Natural killer cell (primary cell): ENCODE data around the gene LRIG1. TPM values are rescaled to one million over a fixed set of nuclear protein-coding genes. Genes with fewer than 3 reads are reported as not detected.

Source experiments
- ATAC-seq, 3 donors: fragments of 150-1000 bp in 2 of 3; fragments of 200-7000 bp in 1 of 3; cut with Tn5 transposase; 1 replicate in 1 of 3; 2 replicates in 2 of 3; pipeline ENCODE4 v1.10.0; 2021; ENCODE audit warnings: mild to moderate bottlenecking in 2 of 3, moderate library complexity in 2 of 3
- DNase-seq, 2 donors: peaks; one replicate each; pipeline versions ENCODE4 v3.0.0 to v3.0.0-alpha.2; 2013 to 2021; ENCODE audit warnings: mixed read lengths in 1 of 2
- H3K27ac ChIP-seq: one replicate; pipeline ENCODE4 v1.5.1; 2013; ENCODE audit warnings: mild to moderate bottlenecking, low read length
- H3K27me3 ChIP-seq: one replicate; pipeline ENCODE4 v1.6.1; 2013; ENCODE audit warnings: low read length; ENCODE audit not compliant: control insufficient read depth, insufficient read depth
- H3K36me3 ChIP-seq: one replicate; pipeline ENCODE4 v1.6.1; 2013; ENCODE audit warnings: low read length; ENCODE audit not compliant: control insufficient read depth, insufficient read depth
- H3K4me1 ChIP-seq: one replicate; pipeline ENCODE4 v1.6.1; 2013; ENCODE audit warnings: low read length; ENCODE audit not compliant: control insufficient read depth, insufficient read depth
- H3K4me3 ChIP-seq: one replicate; pipeline ENCODE4 v1.5.1; 2013; ENCODE audit warnings: low read length
- H3K9me3 ChIP-seq: one replicate; pipeline ENCODE4 v1.6.1; 2013; ENCODE audit warnings: low read length; ENCODE audit not compliant: control insufficient read depth, insufficient read depth
- H3K27ac Mint-ChIP-seq, 2 donors: one replicate each; pipeline ENCODE4 v1.8.0; 2022; ENCODE audit warnings: mild to moderate bottlenecking in 2 of 2, mixed read lengths in 2 of 2, moderate library complexity in 1 of 2
- H3K27me3 Mint-ChIP-seq, 2 donors: one replicate each; pipeline ENCODE4 v1.8.0; 2022; ENCODE audit warnings: low read depth in 2 of 2, mixed read lengths in 2 of 2
- H3K36me3 Mint-ChIP-seq: one replicate; pipeline ENCODE4 v1.8.0; 2022; ENCODE audit warnings: mixed read lengths
- H3K4me1 Mint-ChIP-seq, 2 donors: one replicate each; pipeline ENCODE4 v1.8.0; 2022; ENCODE audit warnings: mixed read lengths in 2 of 2
- H3K4me3 Mint-ChIP-seq: one replicate; pipeline ENCODE4 v1.8.0; 2022; ENCODE audit warnings: mild to moderate bottlenecking, moderate library complexity, mixed read lengths
- H3K9me3 Mint-ChIP-seq, 2 donors: one replicate each; pipeline ENCODE4 v1.8.0; 2022; ENCODE audit warnings: mixed read lengths in 2 of 2
- WGBS: methylation state at CpG from one replicate; pipeline ENCODE4 v1.1.7; 2013; ENCODE audit warnings: missing lambda C conversion rate; ENCODE audit not compliant: insufficient coverage; 5-methylcytosine and 5-hydroxymethylcytosine counted together
- intact Hi-C: fragments of 100-400 bp; cut with micrococcal nuclease; formaldehyde crosslinking; loops from one replicate; pipeline ENCODE4 v1.14.2; 2022
- total RNA-seq, 4 donors: library from RNA; stranded (reverse); fragments of 120-200 nt in 1 of 4; gene quantifications; one replicate each; pipeline versions ENCODE4 v1.2.3 to v1.2.4, GENCODE V29; 2013 to 2022
- TF ChIP-seq, protein P1 (sequence below): fragments of 200-600 bp; IDR thresholded peaks from one replicate; pipeline ENCODE4 v1.8.0; 2022; ENCODE audit warnings: antibody characterized with exemption

The LRIG1 gene
- total RNA-seq, 3 donors from 2014 or later (not counting 1 experiment from before 2014, with no cell fraction given) = 5.5 to 10.6 (median 8.5) TPM

DNA sequence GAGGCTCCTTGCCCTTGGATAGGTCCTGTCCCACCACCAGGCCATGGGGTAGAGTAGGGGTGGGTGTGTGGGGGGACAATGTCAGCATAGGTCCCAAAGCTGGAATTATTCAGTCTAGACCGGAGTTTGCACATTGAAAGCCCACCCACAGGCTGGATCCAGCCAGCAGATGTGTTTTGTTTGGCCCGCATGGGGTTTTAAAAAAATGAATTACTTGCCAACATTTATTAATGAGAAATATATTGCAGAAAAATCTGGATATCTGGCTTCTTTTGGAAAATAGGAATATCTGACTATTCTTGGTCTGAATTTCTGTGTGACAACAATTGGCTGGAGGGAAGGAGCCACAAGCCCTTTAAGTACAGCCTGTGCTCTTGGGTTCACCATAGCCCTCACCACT lies 17.3 kb upstream of the LRIG1 start:
- WGBS = 100% methylated on average over 1 of the region's 2 CpGs
- Mint-ChIP-seq H3K9me3 (no peaks in the 10 kb centered on the region), H3K36me3 (no peaks in the 10 kb centered on the region), H3K4me1 (no peaks in the 10 kb centered on the region), H3K27ac (no peak overlapping the region), H3K4me3 (no peak overlapping the region), H3K27me3 (peaks cover 24 to 35% of the 10 kb centered on the region in 2 donors)
- ATAC-seq (no peak), DNase-seq (no peak)
- intact Hi-C loops = no loop called here
- H3K4me1 ChIP-seq = no peaks in the 10 kb centered on the region
- no peak overlapping the region for H3K27ac ChIP-seq
- H3K27me3 ChIP-seq = no peaks in the 10 kb centered on the region
- no peaks in the 10 kb centered on the region for H3K9me3 ChIP-seq
- TF ChIP-seq, protein P1, sequence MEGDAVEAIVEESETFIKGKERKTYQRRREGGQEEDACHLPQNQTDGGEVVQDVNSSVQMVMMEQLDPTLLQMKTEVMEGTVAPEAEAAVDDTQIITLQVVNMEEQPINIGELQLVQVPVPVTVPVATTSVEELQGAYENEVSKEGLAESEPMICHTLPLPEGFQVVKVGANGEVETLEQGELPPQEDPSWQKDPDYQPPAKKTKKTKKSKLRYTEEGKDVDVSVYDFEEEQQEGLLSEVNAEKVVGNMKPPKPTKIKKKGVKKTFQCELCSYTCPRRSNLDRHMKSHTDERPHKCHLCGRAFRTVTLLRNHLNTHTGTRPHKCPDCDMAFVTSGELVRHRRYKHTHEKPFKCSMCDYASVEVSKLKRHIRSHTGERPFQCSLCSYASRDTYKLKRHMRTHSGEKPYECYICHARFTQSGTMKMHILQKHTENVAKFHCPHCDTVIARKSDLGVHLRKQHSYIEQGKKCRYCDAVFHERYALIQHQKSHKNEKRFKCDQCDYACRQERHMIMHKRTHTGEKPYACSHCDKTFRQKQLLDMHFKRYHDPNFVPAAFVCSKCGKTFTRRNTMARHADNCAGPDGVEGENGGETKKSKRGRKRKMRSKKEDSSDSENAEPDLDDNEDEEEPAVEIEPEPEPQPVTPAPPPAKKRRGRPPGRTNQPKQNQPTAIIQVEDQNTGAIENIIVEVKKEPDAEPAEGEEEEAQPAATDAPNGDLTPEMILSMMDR = no peak
- no peak overlapping the region for H3K4me3 ChIP-seq
- H3K36me3 ChIP-seq = no peaks in the 10 kb centered on the region

DNA sequence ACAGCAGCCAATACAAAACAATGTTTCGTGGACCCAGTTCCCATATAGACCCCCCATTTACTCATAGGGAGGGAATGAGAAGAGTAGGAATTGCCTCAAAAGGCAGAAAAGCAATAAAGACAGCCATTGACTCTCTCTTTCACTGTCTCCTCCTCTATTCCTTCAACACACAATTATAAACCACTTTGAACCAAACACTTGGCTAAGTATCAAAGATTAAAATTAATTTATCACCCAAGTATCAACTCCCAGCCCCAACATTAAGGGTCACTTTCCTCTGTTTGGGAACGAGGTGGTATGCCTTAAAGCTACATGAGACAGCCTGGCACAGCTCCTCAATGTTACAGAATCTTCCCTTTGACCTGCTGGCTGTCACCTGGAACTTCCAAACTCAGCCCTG lies 16.4 kb upstream of the LRIG1 start:
- H3K36me3 Mint-ChIP-seq = no peaks in the 10 kb centered on the region
- intact Hi-C loops = no loop called here

DNA sequence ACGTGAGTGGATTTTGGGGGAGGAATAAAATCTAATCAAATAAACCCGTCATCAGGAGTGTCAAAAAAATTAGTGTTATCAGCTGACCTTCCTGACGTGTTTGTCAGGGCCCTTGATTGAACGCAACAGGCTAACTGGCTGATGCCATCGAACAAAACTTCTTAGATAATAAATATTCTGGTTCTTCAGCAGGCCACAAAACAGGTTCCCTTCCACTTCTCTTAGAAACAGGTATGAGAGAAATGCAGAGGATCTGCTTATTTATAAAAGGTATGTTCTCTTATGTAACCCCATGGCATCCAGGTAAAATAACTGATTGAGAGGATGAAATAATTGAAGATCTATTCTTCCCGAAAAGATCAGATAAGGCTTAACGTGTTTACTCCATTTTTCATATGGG lies 7.6 kb upstream of the LRIG1 start:
- TF ChIP-seq, protein P1 = no peak
- Mint-ChIP-seq H3K4me3 (no peak overlapping the region), H3K4me1 (peaks cover 0 to 5% of the 10 kb centered on the region in 2 donors), H3K27me3 (peaks cover 20 to 23% of the 10 kb centered on the region in 2 donors), H3K36me3 (no peaks in the 10 kb centered on the region), H3K9me3 (no peaks in the 10 kb centered on the region), H3K27ac (no peak overlapping the region)
- no peak overlapping the region for H3K27ac ChIP-seq
- ATAC-seq (no peak), DNase-seq (no peak)
- H3K27me3 ChIP-seq = no peaks in the 10 kb centered on the region
- H3K9me3 ChIP-seq = no peaks in the 10 kb centered on the region
- H3K4me1 ChIP-seq = no peaks in the 10 kb centered on the region
- H3K36me3 ChIP-seq = no peaks in the 10 kb centered on the region
- no peak overlapping the region for H3K4me3 ChIP-seq
- WGBS = 81% methylated on average over 5 of the region's 7 CpGs
- intact Hi-C loops = loop anchor here (10.0 kb wide), 1 partner anchor 54 kb away; no protein-coding TSS in a partner anchor

More for the DNA sequence above, 16.4 kb upstream of the LRIG1 start:
- Mint-ChIP-seq H3K9me3 (no peaks in the 10 kb centered on the region), H3K4me1 (no peaks in the 10 kb centered on the region), H3K4me3 (no peak overlapping the region), H3K27me3 (peaks cover 23 to 27% of the 10 kb centered on the region in 2 donors), H3K27ac (no peak overlapping the region)
- 27% methylated on average over 1 of the region's 2 CpGs for whole genome bisulfite sequencing
- no peak for ATAC-seq
- Histone ChIP-seq H3K4me3 (no peak overlapping the region), H3K4me1 (no peaks in the 10 kb centered on the region), H3K36me3 (no peaks in the 10 kb centered on the region), H3K27ac (no peak overlapping the region), H3K27me3 (no peaks in the 10 kb centered on the region), H3K9me3 (no peaks in the 10 kb centered on the region)
- TF ChIP-seq, protein P1 = no peak
- no peak for DNase-seq
